Motor neuron (in vitro differentiated cells): ENCODE data around the gene DMD. TPM values are rescaled to one million over a fixed set of nuclear protein-coding genes. Genes with fewer than 3 reads are reported as not detected.
A peak's percentile ranks its signal among the peaks of the same experiment; 100 is the strongest.

Experiments
- ATAC-seq, 8 experiments: fragments of 200-7000 bp; cut with Tn5 transposase; replicated peaks in 6 of 8; 2 replicates each; pipeline ENCODE4 v1.8.0; 2021; ENCODE audit warnings: mild to moderate bottlenecking in 8 of 8, moderate library complexity in 8 of 8
- H3K27ac ChIP-seq, 2 donors: fragments of 250-450 bp; sonication (Bioruptor Pico); 2 replicates each; pipeline ENCODE4 v1.9.0; 2021; ENCODE audit warnings: antibody characterized with exemption in 2 of 2, mild to moderate bottlenecking in 2 of 2, moderate library complexity in 1 of 2
- H3K4me1 ChIP-seq, 2 donors: fragments of 250-450 bp; sonication (Bioruptor Pico); replicated peaks in 1 of 2; 2 replicates each; pipeline ENCODE4 v1.6.1; 2021; ENCODE audit warnings: antibody characterized with exemption in 2 of 2, mild to moderate bottlenecking in 2 of 2, moderate library complexity in 1 of 2
- H3K4me3 ChIP-seq, 5 donors: fragments of 250-450 bp; sonication (Bioruptor Pico); 2 replicates each; pipeline ENCODE4 v1.9.0; 2021; ENCODE audit warnings: antibody characterized with exemption in 5 of 5, mild to moderate bottlenecking in 5 of 5, moderate library complexity in 4 of 5
- WGBS, 10 experiments: fragments of 450-650 bp; shearing (Covaris generic); methylation state at CpG; one replicate each; pipeline ENCODE4 v1.0.0; 2022; 5-methylcytosine and 5-hydroxymethylcytosine counted together
- in situ Hi-C, 9 experiments: fragments of 400-800 bp; cut with MboI; loops; one replicate each; pipeline ENCODE4 v1.15.0; 2021; ENCODE audit warnings: low sequenced_read_pairs in 9 of 9, low pct_unique_long_range_greater_than_20kb in 2 of 9; ENCODE audit not compliant: unreplicated experiment in 9 of 9
- total RNA-seq, 8 experiments: library from RNA; unstranded; fragments of 300-600 nt; gene quantifications; 2 replicates each; pipeline versions ENCODE4 v1.2.3 to v1.2.4, GENCODE V29; 2022

The DMD gene
- total RNA-seq, 8 experiments from 2014 or later = 3.9 to 378 (median 10.5) TPM

- no peak overlapping the region for H3K27ac ChIP-seq
- H3K4me1 ChIP-seq = peaks cover 0 to 16% of the 10 kb centered on the region in 2 donors
- peak in 1 of 8 experiments; percentile 30 for ATAC-seq
- in situ Hi-C loops = no loop called here
- 30 to 80% (median 50%) methylated on average over 1 to 3 of the region's 4 CpGs; no CpG with 5 or more reads in 5 of the 10 experiments for WGBS, 10 experiments
- H3K4me3 ChIP-seq = no peak overlapping the region
Observed at GRCh38 chrX:31268359-31268758, 1943.0 kb downstream of the DMD start.

GRCh38 chrX:31266203-31267076 lies 1944.9 kb downstream of the DMD start:
- peak in 7 of 8 experiments; percentile 29 to 93 (median 89) for ATAC-seq
- WGBS, 10 experiments = 0 to 40% (median 20%) methylated on average over 1 to 3 of the region's 74 CpGs; no CpG with 5 or more reads in 7 of the 10 experiments
- peak overlapping the region in 1 of 2 donors; percentile 64 for H3K27ac ChIP-seq
- H3K4me1 ChIP-seq = peaks cover 0 to 16% of the 10 kb centered on the region in 2 donors
- in situ Hi-C loops = no loop called here
- peak overlapping the region; percentile 40 to 94 (median 64) for H3K4me3 ChIP-seq

DNA sequence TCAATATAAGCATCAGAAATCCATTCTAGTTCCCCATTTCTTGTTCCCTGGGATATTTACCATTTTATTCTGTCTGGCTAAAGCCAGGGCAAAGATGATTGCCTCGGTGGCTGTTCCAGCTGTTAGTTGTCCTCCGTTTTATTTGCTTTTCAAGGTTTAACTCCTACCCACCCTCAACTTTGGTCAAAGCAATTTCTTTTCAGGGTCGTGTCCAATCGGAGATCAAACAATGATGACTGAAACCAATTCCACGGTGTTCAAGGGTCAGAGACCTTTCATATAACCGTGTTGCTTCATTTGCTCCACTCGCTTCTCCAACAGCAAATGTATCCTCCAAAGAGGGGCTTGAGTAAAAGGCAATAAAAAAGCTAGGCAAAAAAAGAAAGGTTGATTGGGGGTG lies 1946.0 kb downstream of the DMD start:
- in situ Hi-C loops = no loop called here
- no peak for ATAC-seq
- H3K27ac ChIP-seq = no peak overlapping the region
- peaks cover 0 to 16% of the 10 kb centered on the region in 2 donors for H3K4me1 ChIP-seq
- 0 to 40% (median 10%) methylated on average over 1 to 2 of the region's 7 CpGs; no CpG with 5 or more reads in 5 of the 10 experiments for WGBS, 10 experiments
- H3K4me3 ChIP-seq = peak overlapping the region in 3 of 5 donors; percentile 8 to 94 (median 15)

DNA sequence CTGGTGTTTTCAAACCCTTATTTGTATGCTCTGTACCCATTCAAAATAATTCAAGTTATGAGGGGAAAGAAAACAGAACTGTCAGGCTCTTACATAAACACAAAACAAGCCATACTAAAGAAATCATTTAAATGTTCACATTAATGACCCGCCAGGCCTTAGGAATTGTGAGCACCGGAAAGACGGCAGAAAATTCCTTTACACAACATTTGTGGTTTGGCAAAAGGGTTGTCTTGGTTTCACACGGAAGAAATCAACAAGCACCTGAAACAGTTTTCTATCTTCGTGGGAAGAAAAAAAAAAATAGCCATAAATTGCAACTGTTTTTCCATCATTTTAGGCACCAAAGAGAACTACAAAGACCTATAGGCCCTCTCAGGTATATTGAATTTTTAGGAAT lies 1951.0 kb downstream of the DMD start:
- no peak overlapping the region for H3K4me3 ChIP-seq
- in situ Hi-C loops = no loop called here

GRCh38 chrX:31258166-31258565 lies 1953.2 kb downstream of the DMD start:
- no peak for ATAC-seq
- 0 to 100% (median 90%) methylated on average over 1 to 4 of the region's 4 CpGs; no CpG with 5 or more reads in 2 of the 10 experiments for WGBS, 10 experiments
- no peak overlapping the region for H3K4me3 ChIP-seq

More for the DNA sequence above, 1951.0 kb downstream of the DMD start:
- Histone ChIP-seq H3K4me1 (peaks cover 0 to 15% of the 10 kb centered on the region in 2 donors), H3K27ac (no peak overlapping the region)
- ATAC-seq = no peak
- 20 to 100% (median 89%) methylated on average over 1 to 5 of the region's 5 CpGs; no CpG with 5 or more reads in 3 of the 10 experiments for WGBS, 10 experiments

GRCh38 chrX:31255310-31256033 lies 1955.9 kb downstream of the DMD start:
- Histone ChIP-seq H3K4me1 (no peaks in the 10 kb centered on the region), H3K4me3 (no peak overlapping the region), H3K27ac (no peak overlapping the region)
- in situ Hi-C loops = no loop called here
- WGBS, 10 experiments = 20 to 100% (median 60%) methylated on average over 1 to 8 of the region's 9 CpGs; no CpG with 5 or more reads in 4 of the 10 experiments
- peak in 1 of 8 experiments; percentile 10 for ATAC-seq

More at GRCh38 chrX:31258166-31258565, 1953.2 kb downstream of the DMD start:
- H3K27ac ChIP-seq = no peak overlapping the region
- no peaks in the 10 kb centered on the region for H3K4me1 ChIP-seq
- in situ Hi-C loops = no loop called here

- no peak for ATAC-seq
- H3K4me1 ChIP-seq = no peaks in the 10 kb centered on the region
- no peak overlapping the region for H3K4me3 ChIP-seq
- in situ Hi-C loops = no loop called here
- H3K27ac ChIP-seq = no peak overlapping the region
- WGBS, 10 experiments = 34 to 100% (median 90%) methylated on average over 1 to 3 of the region's 3 CpGs; no CpG with 5 or more reads in 4 of the 10 experiments
Observed at GRCh38 chrX:31252133-31252532, 1959.2 kb downstream of the DMD start.

- no peak overlapping the region for H3K27ac ChIP-seq
- no peaks in the 10 kb centered on the region for H3K4me1 ChIP-seq
- WGBS, 10 experiments = 9 to 100% (median 48%) methylated on average over 1 to 4 of the region's 4 CpGs; no CpG with 5 or more reads in 4 of the 10 experiments
- no peak for ATAC-seq
- in situ Hi-C loops = no loop called here
- H3K4me3 ChIP-seq = no peak overlapping the region
Observed at GRCh38 chrX:31251336-31251735, 1960.0 kb downstream of the DMD start.

DNA sequence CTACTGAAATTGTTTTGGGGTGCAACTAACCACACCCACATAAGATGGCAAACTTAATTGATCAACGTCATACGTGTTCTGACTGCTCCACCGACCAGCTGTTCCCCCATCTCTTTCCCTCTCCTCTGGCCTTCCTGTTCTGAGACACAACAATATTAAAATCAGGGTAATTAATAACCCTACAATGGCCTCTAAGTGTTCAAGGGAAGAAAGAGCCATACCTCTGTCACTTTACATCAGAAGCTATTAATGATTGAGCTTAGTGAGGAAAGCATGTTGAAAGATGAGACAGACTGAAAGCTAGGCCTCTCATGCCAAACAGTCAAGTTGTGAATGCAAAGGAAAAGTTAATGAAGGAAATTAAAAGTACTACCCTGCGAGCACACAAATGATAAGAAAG lies 1965.6 kb downstream of the DMD start:
- in situ Hi-C loops = no loop called here
- WGBS, 10 experiments = 22 to 100% (median 66%) methylated on average over 1 to 4 of the region's 4 CpGs; no CpG with 5 or more reads in 5 of the 10 experiments

GRCh38 chrX:31243804-31244203 lies 1967.5 kb downstream of the DMD start:
- Histone ChIP-seq H3K4me1 (no peaks in the 10 kb centered on the region), H3K27ac (no peak overlapping the region), H3K4me3 (no peak overlapping the region)
- in situ Hi-C loops = no loop called here
- ATAC-seq = no peak
- WGBS, 10 experiments = 51 to 100% (median 95%) methylated on average over 1 to 3 of the region's 3 CpGs; no CpG with 5 or more reads in 4 of the 10 experiments

More for the DNA sequence above, 1965.6 kb downstream of the DMD start:
- no peaks in the 10 kb centered on the region for H3K4me1 ChIP-seq
- ATAC-seq = no peak
- H3K4me3 ChIP-seq = no peak overlapping the region
- no peak overlapping the region for H3K27ac ChIP-seq

DNA sequence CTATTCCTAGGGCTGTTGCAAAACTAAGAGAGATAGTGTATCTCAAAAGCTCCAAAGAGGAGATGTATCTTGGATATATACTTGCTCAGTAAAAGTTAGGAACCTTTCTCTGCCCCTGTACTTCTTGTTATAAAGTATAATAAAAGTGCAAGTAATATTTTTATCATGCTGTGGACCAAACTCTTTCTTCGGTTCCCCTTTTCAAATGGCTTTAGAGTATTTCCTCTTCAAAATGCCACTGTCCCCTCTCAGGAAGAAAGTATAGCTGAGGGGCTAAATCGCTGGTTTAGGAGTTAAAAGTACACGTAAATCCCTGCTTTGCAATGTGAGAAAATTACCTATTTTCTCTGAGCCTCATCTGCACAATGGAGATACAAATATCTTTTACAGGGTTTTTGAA lies 1970.4 kb downstream of the DMD start:
- WGBS, 10 experiments = 30 to 100% (median 36%) methylated on average over 1 to 3 of the region's 3 CpGs; no CpG with 5 or more reads in 6 of the 10 experiments
- Histone ChIP-seq H3K4me3 (no peak overlapping the region), H3K27ac (no peak overlapping the region), H3K4me1 (no peaks in the 10 kb centered on the region)
- no peak for ATAC-seq
- in situ Hi-C loops = no loop called here

DNA sequence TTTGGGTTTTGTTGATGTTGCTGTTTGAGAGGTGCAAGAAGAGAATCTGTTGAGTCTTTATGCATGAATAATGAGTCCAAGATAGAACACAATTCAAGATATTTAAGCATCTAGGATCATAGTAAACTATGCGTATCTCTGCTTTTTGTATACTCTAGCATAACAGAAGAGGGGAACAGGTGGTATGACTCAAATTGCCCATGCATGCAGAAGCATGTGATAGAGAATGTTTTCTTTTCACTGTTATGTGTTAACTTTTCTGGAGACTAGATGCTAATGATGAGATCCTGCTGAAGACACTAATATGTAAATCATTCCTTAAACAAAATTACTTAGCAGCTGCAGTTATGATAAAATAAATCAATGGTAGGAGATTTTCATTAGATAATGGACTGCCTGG lies 1974.2 kb downstream of the DMD start:
- no peak overlapping the region for H3K4me3 ChIP-seq
- ATAC-seq = peak in 1 of 8 experiments; percentile 49
- H3K4me1 ChIP-seq = no peaks in the 10 kb centered on the region
- in situ Hi-C loops = no loop called here
- WGBS, 10 experiments = 0 to 83% (median 73%) methylated on average over 1 of the region's 1 CpG; no CpG with 5 or more reads in 7 of the 10 experiments
- no peak overlapping the region for H3K27ac ChIP-seq

- no peak for ATAC-seq
- Histone ChIP-seq H3K27ac (no peak overlapping the region), H3K4me1 (no peaks in the 10 kb centered on the region), H3K4me3 (no peak overlapping the region)
- WGBS, 10 experiments = 10 to 83% (median 62%) methylated on average over 1 to 5 of the region's 6 CpGs; no CpG with 5 or more reads in 4 of the 10 experiments
- in situ Hi-C loops = no loop called here
Observed at GRCh38 chrX:31236231-31236630, 1975.1 kb downstream of the DMD start.
